ENCODE measurements around the gene RIMBP2.

RIMBP2 gene

GRCh38 chr12:130369816-130370215 lies 346.3 kb downstream of the RIMBP2 start:
- Histone ChIP-seq H2AFZ (ENCODE audit: low read length) (no peak overlapping the region), H3K27me3 (ENCODE audit: control insufficient read depth in 3 of 3, insufficient read depth in 3 of 3, low read depth in 1 of 3, low read length in 3 of 3) (peaks cover 0 to 7% (median 0%) of the 10 kb centered on the region in 3 experiments), H3K4me1 (ENCODE audit: control insufficient read depth in 2 of 2, insufficient read depth in 1 of 2, low read depth in 1 of 2, low read length in 2 of 2) (no peaks in the 10 kb centered on the region), H3K36me3 (replicated peaks in 1 of 2; ENCODE audit: control insufficient read depth in 2 of 2, insufficient read depth in 2 of 2, low read length in 2 of 2) (no peaks in the 10 kb centered on the region), H4K91ac (ENCODE audit: low read depth, low read length, poor library complexity) (no peak overlapping the region), H2BK120ac (ENCODE audit: low read depth, low read length) (no peak overlapping the region), H2BK12ac (ENCODE audit: low read length) (no peak overlapping the region), H3K14ac (ENCODE audit: low read length) (no peak overlapping the region), H3K4ac (ENCODE audit: low read length) (no peak overlapping the region), H3K9ac (ENCODE audit: low read depth, low read length, poor library complexity) (no peak overlapping the region), H2BK15ac (ENCODE audit: low read length) (no peak overlapping the region), H3K18ac (ENCODE audit: low read length) (no peak overlapping the region), H2BK5ac (ENCODE audit: low read length) (no peak overlapping the region), H2AK5ac (ENCODE audit: low read depth, low read length) (no peak overlapping the region), H3K4me3 (ENCODE audit: low read length in 2 of 2) (no peak overlapping the region), H4K8ac (ENCODE audit: low read depth, low read length) (no peak overlapping the region), H3K79me1 (ENCODE audit: low read depth, low read length) (no peaks in the 10 kb centered on the region), H3K4me2 (ENCODE audit: insufficient read depth, low read length, poor library complexity, severe bottlenecking) (no peak overlapping the region), H3K9me3 (replicated peaks in 1 of 2; ENCODE audit: control insufficient read depth in 2 of 2, insufficient read depth in 1 of 2, low read depth in 1 of 2, low read length in 2 of 2) (no peaks in the 10 kb centered on the region), H3K23ac (ENCODE audit: low read depth, low read length, poor library complexity) (no peak overlapping the region), H3K27ac (replicated peaks; ENCODE audit: low read length) (no peak overlapping the region)
- no peak for DNase-seq (ENCODE audit: low spot score)
- no CpG with 5 or more reads among the region's 4 CpGs for WGBS, 2 donors (ENCODE audit: extremely low coverage in 2 of 2, insufficient read length in 2 of 2, insufficient replicate concordance in 1 of 2)

- H3K4me2 ChIP-seq (ENCODE audit: insufficient read depth, low read length, poor library complexity, severe bottlenecking) = no peak overlapping the region
- H2BK15ac ChIP-seq (ENCODE audit: low read length) = no peak overlapping the region
- H3K27me3 ChIP-seq (ENCODE audit: control insufficient read depth in 3 of 3, insufficient read depth in 3 of 3, low read depth in 1 of 3, low read length in 3 of 3) = peaks cover 0 to 8% (median 0%) of the 10 kb centered on the region in 3 experiments
- no peaks in the 10 kb centered on the region for H3K4me1 ChIP-seq (ENCODE audit: control insufficient read depth in 2 of 2, insufficient read depth in 1 of 2, low read depth in 1 of 2, low read length in 2 of 2)
- no peak overlapping the region for H2BK5ac ChIP-seq (ENCODE audit: low read length)
- no peak overlapping the region for H3K18ac ChIP-seq (ENCODE audit: low read length)
- H3K9me3 ChIP-seq (replicated peaks in 1 of 2; ENCODE audit: control insufficient read depth in 2 of 2, insufficient read depth in 1 of 2, low read depth in 1 of 2, low read length in 2 of 2) = no peaks in the 10 kb centered on the region
- no peak overlapping the region for H2BK120ac ChIP-seq (ENCODE audit: low read depth, low read length)
- H2BK12ac ChIP-seq (ENCODE audit: low read length) = no peak overlapping the region
- no peak overlapping the region for H3K14ac ChIP-seq (ENCODE audit: low read length)
- H3K27ac ChIP-seq (replicated peaks; ENCODE audit: low read length) = no peak overlapping the region
- no peak overlapping the region for H3K4ac ChIP-seq (ENCODE audit: low read length)
- H3K9ac ChIP-seq (ENCODE audit: low read depth, low read length, poor library complexity) = no peak overlapping the region
- H4K8ac ChIP-seq (ENCODE audit: low read depth, low read length) = no peak overlapping the region
- H2AFZ ChIP-seq (ENCODE audit: low read length) = no peak overlapping the region
- no peaks in the 10 kb centered on the region for H3K36me3 ChIP-seq (replicated peaks in 1 of 2; ENCODE audit: control insufficient read depth in 2 of 2, insufficient read depth in 2 of 2, low read length in 2 of 2)
- H3K23ac ChIP-seq (ENCODE audit: low read depth, low read length, poor library complexity) = no peak overlapping the region
- H3K4me3 ChIP-seq (ENCODE audit: low read length in 2 of 2) = no peak overlapping the region
- no peaks in the 10 kb centered on the region for H3K79me1 ChIP-seq (ENCODE audit: low read depth, low read length)
- no peak overlapping the region for H2AK5ac ChIP-seq (ENCODE audit: low read depth, low read length)
- no CpG with 5 or more reads among the region's 13 CpGs for WGBS, 2 donors (ENCODE audit: extremely low coverage in 2 of 2, insufficient read length in 2 of 2, insufficient replicate concordance in 1 of 2)
- no peak overlapping the region for H4K91ac ChIP-seq (ENCODE audit: low read depth, low read length, poor library complexity)
- DNase-seq (ENCODE audit: low spot score) = no peak
Observed at GRCh38 chr12:130367523-130367922, 348.6 kb downstream of the RIMBP2 start.

GRCh38 chr12:130367003-130367402 lies 349.1 kb downstream of the RIMBP2 start:
- Histone ChIP-seq H3K4me2 (ENCODE audit: insufficient read depth, low read length, poor library complexity, severe bottlenecking) (no peak overlapping the region), H3K9ac (ENCODE audit: low read depth, low read length, poor library complexity) (no peak overlapping the region), H3K27ac (replicated peaks; ENCODE audit: low read length) (no peak overlapping the region), H3K9me3 (replicated peaks in 1 of 2; ENCODE audit: control insufficient read depth in 2 of 2, insufficient read depth in 1 of 2, low read depth in 1 of 2, low read length in 2 of 2) (no peaks in the 10 kb centered on the region), H4K91ac (ENCODE audit: low read depth, low read length, poor library complexity) (no peak overlapping the region), H3K36me3 (replicated peaks in 1 of 2; ENCODE audit: control insufficient read depth in 2 of 2, insufficient read depth in 2 of 2, low read length in 2 of 2) (no peaks in the 10 kb centered on the region), H3K4me1 (ENCODE audit: control insufficient read depth in 2 of 2, insufficient read depth in 1 of 2, low read depth in 1 of 2, low read length in 2 of 2) (no peaks in the 10 kb centered on the region), H3K14ac (ENCODE audit: low read length) (no peak overlapping the region), H2BK12ac (ENCODE audit: low read length) (no peak overlapping the region), H4K8ac (ENCODE audit: low read depth, low read length) (no peak overlapping the region), H3K79me1 (ENCODE audit: low read depth, low read length) (no peaks in the 10 kb centered on the region), H3K18ac (ENCODE audit: low read length) (no peak overlapping the region), H3K23ac (ENCODE audit: low read depth, low read length, poor library complexity) (no peak overlapping the region), H2BK5ac (ENCODE audit: low read length) (no peak overlapping the region), H3K4me3 (ENCODE audit: low read length in 2 of 2) (no peak overlapping the region), H2AK5ac (ENCODE audit: low read depth, low read length) (no peak overlapping the region), H3K27me3 (ENCODE audit: control insufficient read depth in 3 of 3, insufficient read depth in 3 of 3, low read depth in 1 of 3, low read length in 3 of 3) (peaks cover 0 to 8% (median 0%) of the 10 kb centered on the region in 3 experiments), H2BK15ac (ENCODE audit: low read length) (no peak overlapping the region), H3K4ac (ENCODE audit: low read length) (no peak overlapping the region), H2AFZ (ENCODE audit: low read length) (no peak overlapping the region), H2BK120ac (ENCODE audit: low read depth, low read length) (no peak overlapping the region)
- no CpG with 5 or more reads among the region's 2 CpGs for WGBS, 2 donors (ENCODE audit: extremely low coverage in 2 of 2, insufficient read length in 2 of 2, insufficient replicate concordance in 1 of 2)
- DNase-seq (ENCODE audit: low spot score) = no peak

GRCh38 chr12:130366159-130366558 lies 349.9 kb downstream of the RIMBP2 start:
- peaks cover 0 to 6% (median 0%) of the 10 kb centered on the region in 3 experiments for H3K27me3 ChIP-seq (ENCODE audit: control insufficient read depth in 3 of 3, insufficient read depth in 3 of 3, low read depth in 1 of 3, low read length in 3 of 3)
- no peak overlapping the region for H2AFZ ChIP-seq (ENCODE audit: low read length)
- H3K23ac ChIP-seq (ENCODE audit: low read depth, low read length, poor library complexity) = peak overlapping the region; percentile 76
- no peak overlapping the region for H2AK5ac ChIP-seq (ENCODE audit: low read depth, low read length)
- no peak overlapping the region for H3K27ac ChIP-seq (replicated peaks; ENCODE audit: low read length)
- H3K4me1 ChIP-seq (ENCODE audit: control insufficient read depth in 2 of 2, insufficient read depth in 1 of 2, low read depth in 1 of 2, low read length in 2 of 2) = no peaks in the 10 kb centered on the region
- H3K18ac ChIP-seq (ENCODE audit: low read length) = peak overlapping the region; percentile 32
- H4K8ac ChIP-seq (ENCODE audit: low read depth, low read length) = no peak overlapping the region
- no peak overlapping the region for H2BK5ac ChIP-seq (ENCODE audit: low read length)
- H3K9me3 ChIP-seq (replicated peaks in 1 of 2; ENCODE audit: control insufficient read depth in 2 of 2, insufficient read depth in 1 of 2, low read depth in 1 of 2, low read length in 2 of 2) = no peaks in the 10 kb centered on the region
- no peak overlapping the region for H3K4me3 ChIP-seq (ENCODE audit: low read length in 2 of 2)
- no peaks in the 10 kb centered on the region for H3K79me1 ChIP-seq (ENCODE audit: low read depth, low read length)
- WGBS, 2 donors (ENCODE audit: extremely low coverage in 2 of 2, insufficient read length in 2 of 2, insufficient replicate concordance in 1 of 2) = no CpG with 5 or more reads among the region's 7 CpGs
- no peak overlapping the region for H3K14ac ChIP-seq (ENCODE audit: low read length)
- DNase-seq (ENCODE audit: low spot score) = no peak
- no peak overlapping the region for H3K9ac ChIP-seq (ENCODE audit: low read depth, low read length, poor library complexity)
- no peak overlapping the region for H2BK120ac ChIP-seq (ENCODE audit: low read depth, low read length)
- no peak overlapping the region for H2BK12ac ChIP-seq (ENCODE audit: low read length)
- no peak overlapping the region for H2BK15ac ChIP-seq (ENCODE audit: low read length)
- no peak overlapping the region for H4K91ac ChIP-seq (ENCODE audit: low read depth, low read length, poor library complexity)
- H3K36me3 ChIP-seq (replicated peaks in 1 of 2; ENCODE audit: control insufficient read depth in 2 of 2, insufficient read depth in 2 of 2, low read length in 2 of 2) = no peaks in the 10 kb centered on the region
- no peak overlapping the region for H3K4me2 ChIP-seq (ENCODE audit: insufficient read depth, low read length, poor library complexity, severe bottlenecking)
- H3K4ac ChIP-seq (ENCODE audit: low read length) = no peak overlapping the region

Measured in neuronal stem cell (in vitro differentiated cells).